OCI-LY3 (cell line): ENCODE results near the gene SNF8.

Experiments
- EZH2phosphoT487 ChIP-seq: fragments of 200-600 bp; shearing (Covaris generic); IDR thresholded peaks from 2 replicates; pipeline ENCODE4 v1.6.1; 2018; ENCODE audit warnings: antibody characterized with exemption, mixed run types, low read depth
- TF ChIP-seq, protein P1 (sequence below): fragments of 200-600, 300-600 bp; sonication (generic); IDR thresholded peaks from 2 replicates; pipeline ENCODE4 v1.5.1; 2014; ENCODE audit warnings: antibody characterized with exemption, low read length, low read depth

DNA sequence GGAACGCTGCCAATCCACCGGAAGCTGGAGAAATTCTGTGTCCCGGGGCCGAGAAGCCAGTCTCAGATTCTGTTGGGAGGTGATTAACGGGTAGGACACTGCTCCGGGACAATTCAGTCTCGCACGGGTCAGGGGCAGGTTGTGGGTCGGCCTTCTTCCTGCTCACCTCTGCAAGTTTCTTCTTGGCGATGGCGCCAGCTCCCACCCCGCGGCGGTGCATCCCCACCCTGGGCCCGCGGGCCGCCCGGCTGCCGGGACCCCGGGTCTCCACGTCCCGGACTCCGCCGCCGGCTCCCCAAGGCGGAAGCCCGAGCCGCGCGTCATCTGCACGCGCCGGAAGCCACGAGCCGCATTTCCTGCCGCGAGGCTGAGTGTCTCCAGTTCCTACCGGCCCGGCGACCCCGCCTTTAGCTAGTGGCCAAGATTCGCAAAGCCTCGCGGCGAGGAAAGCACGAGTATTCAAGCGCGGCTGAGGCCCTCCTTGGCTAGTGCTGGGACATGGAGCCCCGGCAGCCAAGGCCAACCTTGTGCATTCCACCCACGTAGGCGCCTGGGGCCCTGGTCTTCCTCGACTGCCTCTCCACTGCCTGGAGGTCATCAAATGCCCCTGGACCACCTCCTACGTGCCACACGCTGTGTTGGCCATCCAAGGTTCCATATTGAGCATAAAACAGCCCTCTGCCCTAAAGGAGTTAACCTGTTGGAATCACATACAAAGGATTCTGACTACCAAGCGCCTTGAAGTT, at the start of gene SNF8:
- TF ChIP-seq, protein P1, sequence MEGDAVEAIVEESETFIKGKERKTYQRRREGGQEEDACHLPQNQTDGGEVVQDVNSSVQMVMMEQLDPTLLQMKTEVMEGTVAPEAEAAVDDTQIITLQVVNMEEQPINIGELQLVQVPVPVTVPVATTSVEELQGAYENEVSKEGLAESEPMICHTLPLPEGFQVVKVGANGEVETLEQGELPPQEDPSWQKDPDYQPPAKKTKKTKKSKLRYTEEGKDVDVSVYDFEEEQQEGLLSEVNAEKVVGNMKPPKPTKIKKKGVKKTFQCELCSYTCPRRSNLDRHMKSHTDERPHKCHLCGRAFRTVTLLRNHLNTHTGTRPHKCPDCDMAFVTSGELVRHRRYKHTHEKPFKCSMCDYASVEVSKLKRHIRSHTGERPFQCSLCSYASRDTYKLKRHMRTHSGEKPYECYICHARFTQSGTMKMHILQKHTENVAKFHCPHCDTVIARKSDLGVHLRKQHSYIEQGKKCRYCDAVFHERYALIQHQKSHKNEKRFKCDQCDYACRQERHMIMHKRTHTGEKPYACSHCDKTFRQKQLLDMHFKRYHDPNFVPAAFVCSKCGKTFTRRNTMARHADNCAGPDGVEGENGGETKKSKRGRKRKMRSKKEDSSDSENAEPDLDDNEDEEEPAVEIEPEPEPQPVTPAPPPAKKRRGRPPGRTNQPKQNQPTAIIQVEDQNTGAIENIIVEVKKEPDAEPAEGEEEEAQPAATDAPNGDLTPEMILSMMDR, result no peak
- no peak for TF ChIP-seq EZH2phosphoT487
